22Rv1 (cell line): ENCODE measurements around the gene APOA5.

Experiments used
- CTCF ChIP-seq: fragments of 450-650 bp; IDR thresholded peaks from 2 replicates; pipeline ENCODE4 v1.5.1; 2017; ENCODE audit warnings: mild to moderate bottlenecking
- ZFX ChIP-seq: fragments of 450-650 bp; IDR thresholded peaks from 2 replicates; pipeline ENCODE4 v1.6.1; 2017; ENCODE audit warnings: antibody characterized with exemption, borderline replicate concordance

DNA sequence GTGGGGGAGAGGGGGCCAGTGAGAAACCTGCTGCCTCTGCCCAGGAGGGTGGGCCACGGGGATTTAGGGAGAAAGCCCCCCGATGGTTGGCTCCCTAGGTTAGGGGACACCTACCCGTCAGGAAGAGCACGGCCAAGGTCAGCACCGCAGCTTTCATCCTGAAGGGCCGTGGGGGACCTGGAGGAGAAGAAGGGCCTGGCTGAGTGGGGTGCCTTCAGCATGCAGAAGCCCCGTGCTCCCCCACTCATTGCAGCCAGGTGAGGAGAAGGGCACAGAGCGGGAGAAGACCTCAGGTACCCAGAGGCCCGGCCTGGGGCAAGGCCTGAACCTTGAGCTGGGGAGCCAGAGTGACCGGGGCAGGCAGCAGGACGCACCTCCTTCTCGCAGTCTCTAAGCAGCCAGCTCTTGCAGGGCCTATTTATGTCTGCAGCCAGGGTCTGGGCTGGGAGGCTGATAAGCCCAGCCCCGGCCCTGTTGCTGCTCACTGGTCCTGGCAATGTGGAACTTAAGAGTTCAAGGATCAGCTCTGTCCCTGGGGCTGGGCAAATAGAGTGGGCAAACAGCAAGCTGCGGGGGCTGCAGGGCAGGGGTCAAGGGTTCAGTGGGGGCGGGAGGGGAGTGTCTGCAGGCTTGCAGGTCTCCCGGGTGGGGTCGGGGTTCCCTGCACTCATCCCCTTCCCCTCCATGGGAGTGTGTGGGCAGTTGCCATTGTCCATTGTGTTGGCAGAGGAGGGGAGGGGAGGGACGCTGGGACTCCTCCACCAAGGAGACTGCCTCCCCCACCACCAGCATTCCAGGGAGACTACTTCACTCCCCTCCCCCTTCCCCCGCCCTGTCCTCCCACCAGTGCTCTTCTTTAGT, 45.8 kb upstream of the APOA5 start, which contains the start of gene APOA1:
- TF ChIP-seq CTCF (no peak), ZFX (no peak)
